H1 (cell line): ENCODE results near the gene PPM1F. TPM values are rescaled to one million over a fixed set of nuclear protein-coding genes. Genes with fewer than 3 reads are reported as not detected.
A peak's percentile ranks its signal among the peaks of the same experiment; 100 is the strongest.

ENCODE experiments used
- CTCF ChIA-PET: fragments of 300-600 bp; sonication (Branson Sonifier 250); formaldehyde crosslinking; loops from one replicate; lab custom pipeline; 2021; ENCODE audit not compliant: partially characterized antibody; lab: Charles Lee
- POLR2A ChIA-PET: fragments of 300-600 bp; sonication (Branson Sonifier 250); formaldehyde crosslinking; loops from one replicate; lab custom pipeline; 2021; ENCODE audit warnings: inconsistent platforms; ENCODE audit not compliant: partially characterized antibody; lab: Charles Lee
- DNase-seq, 2 experiments: peaks; one replicate each; pipeline versions ENCODE4 v3.0.0 to v3.0.0-alpha.2; 2010 to 2022; ENCODE audit warnings: low spot score in 2 of 2, low read depth in 1 of 2, mixed read lengths in 1 of 2
- FAIRE-seq: peaks from 2 replicates; lab custom pipeline; 2011; peaks lifted over from hg19 to GRCh38; lab: Jason Lieb, UNC
- H2AFZ ChIP-seq: 2 replicates; pipeline ENCODE4 v1.8.1; 2012; ENCODE audit warnings: low read length, inconsistent platforms
- H2AK5ac ChIP-seq: 2 replicates; pipeline ENCODE4 v1.6.1; 2013; ENCODE audit warnings: low read depth, low read length
- H2BK120ac ChIP-seq: replicated peaks from 2 replicates; pipeline ENCODE3; 2013; ENCODE audit warnings: low read depth, low read length, inconsistent platforms
- H2BK12ac ChIP-seq: 2 replicates; pipeline ENCODE4 v1.6.1; 2013; ENCODE audit warnings: low read depth, low read length
- H2BK15ac ChIP-seq: 2 replicates; pipeline ENCODE4 v1.6.1; 2013; ENCODE audit warnings: low read length
- H2BK20ac ChIP-seq: 2 replicates; pipeline ENCODE4 v1.6.1; 2013; ENCODE audit warnings: low read length
- H2BK5ac ChIP-seq: 2 replicates; pipeline ENCODE4 v1.6.1; 2013; ENCODE audit warnings: low read depth, low read length
- H3K14ac ChIP-seq: 2 replicates; pipeline ENCODE4 v1.6.1; 2013; ENCODE audit warnings: inconsistent platforms; ENCODE audit not compliant: insufficient read length
- H3K18ac ChIP-seq: 2 replicates; pipeline ENCODE4 v1.6.1; 2013; ENCODE audit warnings: low read length; ENCODE audit errors: extremely low read depth
- H3K23ac ChIP-seq: 2 replicates; pipeline ENCODE4 v1.6.1; 2013; ENCODE audit warnings: inconsistent platforms; ENCODE audit not compliant: insufficient read length
- H3K23me2 ChIP-seq: 2 replicates; pipeline ENCODE4 v1.6.1; 2013; ENCODE audit warnings: low read depth, low read length
- H3K27ac ChIP-seq: 2 replicates; pipeline ENCODE4 v1.6.1; 2011; ENCODE audit warnings: low read depth, low read length, inconsistent platforms
- H3K27me3 ChIP-seq, 4 experiments: replicated peaks in 1 of 4; 1 replicate in 1 of 4; 2 replicates in 3 of 4; pipeline versions ENCODE4 v1.6.1 to v1.8.1; 2011 to 2013; ENCODE audit warnings: low read length in 3 of 4, mild to moderate bottlenecking in 3 of 4, inconsistent platforms in 2 of 4, mixed read lengths in 2 of 4, moderate library complexity in 1 of 4; ENCODE audit not compliant: control insufficient read depth in 3 of 4, insufficient read depth in 3 of 4; ENCODE audit errors: extremely low read depth in 1 of 4
- H3K36me3 ChIP-seq, 4 experiments: 2 replicates each; pipeline versions ENCODE4 v1.6.1 to v1.8.1; 2011 to 2013; ENCODE audit warnings: mild to moderate bottlenecking in 4 of 4, low read length in 3 of 4, moderate library complexity in 2 of 4, control low read depth in 1 of 4, inconsistent platforms in 1 of 4; ENCODE audit not compliant: insufficient read depth in 4 of 4, control insufficient read depth in 2 of 4
- H3K4ac ChIP-seq: replicated peaks from 2 replicates; pipeline ENCODE3; 2013; ENCODE audit warnings: low read length, low read depth, mixed read lengths, inconsistent platforms; ENCODE audit not compliant: insufficient read length
- H3K4me1 ChIP-seq, 4 experiments: replicated peaks in 1 of 4; 1 replicate in 1 of 4; 2 replicates in 3 of 4; pipeline versions ENCODE4 v1.6.1 to v1.8.1; 2011 to 2013; ENCODE audit warnings: low read length in 3 of 4, inconsistent platforms in 2 of 4, mixed read lengths in 1 of 4; ENCODE audit not compliant: insufficient read depth in 4 of 4, control insufficient read depth in 3 of 4
- H3K4me2 ChIP-seq, 2 experiments: 2 replicates each; pipeline versions ENCODE4 v1.6.1 to v1.8.1; 2011 to 2013; ENCODE audit warnings: low read depth in 2 of 2, low read length in 2 of 2, control low read depth in 1 of 2, inconsistent platforms in 1 of 2, mild to moderate bottlenecking in 1 of 2; ENCODE audit not compliant: insufficient read depth in 1 of 2
- H3K4me3 ChIP-seq, 4 experiments: fragments of 200-600, 300-600 bp in 1 of 4; sonication (generic), shearing (Covaris generic), sonication (Bioruptor Twin) in 1 of 4; 2 replicates each; pipeline versions ENCODE4 v1.5.1 to v1.8.1; 2011 to 2016; ENCODE audit warnings: low read length in 4 of 4, low read depth in 3 of 4, control low read depth in 2 of 4, inconsistent platforms in 2 of 4, mild to moderate bottlenecking in 2 of 4, mixed read lengths in 1 of 4, moderate library complexity in 1 of 4; ENCODE audit not compliant: insufficient read depth in 2 of 4; ENCODE audit errors: extremely low read depth in 1 of 4
- H3K56ac ChIP-seq: replicated peaks from 2 replicates; pipeline ENCODE3; 2013; ENCODE audit warnings: low read depth, mild to moderate bottlenecking, mixed read lengths, low read length, inconsistent platforms; ENCODE audit not compliant: insufficient read length
- H3K79me1 ChIP-seq: 2 replicates; pipeline ENCODE4 v1.6.1; 2013; ENCODE audit warnings: low read depth, low read length, control low read depth
- H3K79me2 ChIP-seq, 2 experiments: 2 replicates each; pipeline versions ENCODE4 v1.6.1 to v1.8.1; 2012 to 2013; ENCODE audit warnings: low read length in 2 of 2, mild to moderate bottlenecking in 2 of 2, inconsistent platforms in 1 of 2; ENCODE audit not compliant: insufficient read depth in 2 of 2, control insufficient read depth in 1 of 2
- H3K9ac ChIP-seq, 4 experiments: replicated peaks in 1 of 4; 1 replicate in 1 of 4; 2 replicates in 3 of 4; pipeline versions ENCODE4 v1.6.1 to v1.8.1; 2011 to 2013; ENCODE audit warnings: low read depth in 3 of 4, low read length in 3 of 4, control low read depth in 2 of 4, mild to moderate bottlenecking in 2 of 4, moderate library complexity in 2 of 4, inconsistent platforms in 1 of 4; ENCODE audit errors: extremely low read depth in 1 of 4
- H3K9me3 ChIP-seq, 2 experiments: 2 replicates each; pipeline versions ENCODE4 v1.6.1 to v1.8.1; 2012 to 2013; ENCODE audit warnings: mild to moderate bottlenecking in 2 of 2, moderate library complexity in 2 of 2, control low read depth in 1 of 2, inconsistent platforms in 1 of 2, low read depth in 1 of 2, low read length in 1 of 2, mixed read lengths in 1 of 2; ENCODE audit not compliant: insufficient read depth in 2 of 2
- H4K20me1 ChIP-seq, 2 experiments: replicated peaks in 1 of 2; 2 replicates each; pipeline versions ENCODE3 to v1.8.1; 2011 to 2013; ENCODE audit warnings: inconsistent platforms in 2 of 2, low read length in 2 of 2, mild to moderate bottlenecking in 1 of 2; ENCODE audit not compliant: insufficient read depth in 2 of 2, control insufficient read depth in 1 of 2
- H4K5ac ChIP-seq: 2 replicates; pipeline ENCODE4 v1.6.1; 2013; ENCODE audit warnings: low read length, low read depth, mixed read lengths, inconsistent platforms; ENCODE audit not compliant: insufficient read length
- H4K8ac ChIP-seq: 2 replicates; pipeline ENCODE4 v1.8.0; 2013; ENCODE audit warnings: mild to moderate bottlenecking, moderate library complexity, low read length, inconsistent platforms; ENCODE audit not compliant: insufficient read depth; ENCODE audit errors: extremely low read depth
- H4K91ac ChIP-seq: replicated peaks from 2 replicates; pipeline ENCODE3; 2013; ENCODE audit warnings: low read length, mixed read lengths, inconsistent platforms; ENCODE audit not compliant: insufficient read length
- ATF3 ChIP-seq: IDR thresholded peaks from 2 replicates; pipeline ENCODE4 v1.6.1; 2011; ENCODE audit warnings: low read depth, mild to moderate bottlenecking, low read length; ENCODE audit not compliant: insufficient read depth
- BCL11A ChIP-seq, 2 experiments: IDR thresholded peaks; one replicate each; pipeline ENCODE4 v1.6.1; 2011; ENCODE audit warnings: low read depth in 2 of 2, low read length in 2 of 2, mild to moderate bottlenecking in 2 of 2
- CEBPB ChIP-seq: IDR thresholded peaks from 2 replicates; pipeline ENCODE4 v1.6.1; 2012; ENCODE audit warnings: low read depth, low read length
- CTBP2 ChIP-seq: IDR thresholded peaks from 2 replicates; pipeline ENCODE4 v1.7.0; 2011; ENCODE audit warnings: borderline replicate concordance, mild to moderate bottlenecking, moderate library complexity, mixed read lengths, low read length; ENCODE audit not compliant: insufficient read depth, insufficient read length
- EGR1 ChIP-seq: IDR thresholded peaks from 2 replicates; pipeline ENCODE4 v1.6.1; 2011; ENCODE audit warnings: low read depth, low read length, borderline replicate concordance
- EZH2 ChIP-seq: fragments of 200-600 bp; sonication (generic); IDR thresholded peaks from 2 replicates; pipeline ENCODE4 v1.7.1; 2012; ENCODE audit warnings: low read depth, mild to moderate bottlenecking, moderate library complexity, low read length, inconsistent platforms; ENCODE audit not compliant: severe bottlenecking
- FOSL1 ChIP-seq: IDR thresholded peaks from 2 replicates; pipeline ENCODE4 v1.6.1; 2011; ENCODE audit warnings: mild to moderate bottlenecking, low read depth, low read length, moderate library complexity; ENCODE audit not compliant: insufficient read depth
- GABPA ChIP-seq: IDR thresholded peaks from 2 replicates; pipeline ENCODE4 v1.6.1; 2011; ENCODE audit warnings: mild to moderate bottlenecking, low read length, moderate library complexity, borderline replicate concordance; ENCODE audit not compliant: insufficient read depth
- POLR2AphosphoS5 ChIP-seq: IDR thresholded peaks from 2 replicates; pipeline ENCODE4 v1.6.1; 2011; ENCODE audit warnings: low read depth, low read length
- SIN3A ChIP-seq, 2 experiments: IDR thresholded peaks in 1 of 2; conservative IDR thresholded peaks in 1 of 2; 2 replicates each; pipeline ENCODE4 v1.6.1; 2011 to 2012; ENCODE audit warnings: low read length in 2 of 2, improper control_type of control experiment in 1 of 2, low read depth in 1 of 2, mild to moderate bottlenecking in 1 of 2
- SRF ChIP-seq: IDR thresholded peaks from 2 replicates; pipeline ENCODE4 v1.6.1; 2011; ENCODE audit warnings: mild to moderate bottlenecking, low read depth, low read length, moderate library complexity
- SUZ12 ChIP-seq: fragments of 200-600 bp; sonication (generic); IDR thresholded peaks from 2 replicates; pipeline ENCODE4 v1.6.1; 2012; ENCODE audit warnings: mild to moderate bottlenecking, inconsistent platforms, low read length, moderate library complexity, mixed read lengths
- WGBS, 2 experiments: shearing (Covaris generic) in 1 of 2; methylation state at CpG; one replicate each; pipeline versions ENCODE4 v1.1.6 to v1.1.7; 2013 to 2015; ENCODE audit warnings: low lambda C conversion rate in 2 of 2, mixed read lengths in 2 of 2, inconsistent platforms in 1 of 2, low coverage in 1 of 2, missing lambda C conversion rate in 1 of 2; ENCODE audit not compliant: insufficient replicate concordance in 2 of 2, insufficient coverage in 1 of 2, insufficient read length in 1 of 2; ENCODE audit errors: extremely low coverage in 1 of 2, missing lambda C conversion rate in 1 of 2; 5-methylcytosine and 5-hydroxymethylcytosine counted together
- polyA plus RNA-seq, 7 experiments: library from polyadenylated mRNA; depleted of rRNA in 3 of 7; stranded (reverse) in 5 of 7; unstranded in 2 of 7; fragments of >200 nt in 5 of 7; fragments of 200-250 nt in 2 of 7; gene quantifications; 1 replicate in 5 of 7; 2 replicates in 1 of 7; 4 replicates in 1 of 7; pipeline versions ENCODE4 v1.2.1 to v1.2.3, GENCODE V29; 2011 to 2013; ENCODE audit warnings: missing spikeins in 2 of 7, mixed read lengths in 2 of 7
- total RNA-seq: library from RNA; stranded (reverse); fragmentation: NEBNext Ultra II Directional; extraction: Animal tissue kit (Norgen Biotek cat#: 25700); gene quantifications from 2 replicates; pipeline ENCODE4 v1.2.1, GENCODE V29; 2021

PPM1F gene
- total and polyA plus RNA-seq, 2 of the 8 experiments (the other 6 are each of a cell fraction or from before 2014, with no cell fraction given): 12.4 to 22.8 TPM

DNA sequence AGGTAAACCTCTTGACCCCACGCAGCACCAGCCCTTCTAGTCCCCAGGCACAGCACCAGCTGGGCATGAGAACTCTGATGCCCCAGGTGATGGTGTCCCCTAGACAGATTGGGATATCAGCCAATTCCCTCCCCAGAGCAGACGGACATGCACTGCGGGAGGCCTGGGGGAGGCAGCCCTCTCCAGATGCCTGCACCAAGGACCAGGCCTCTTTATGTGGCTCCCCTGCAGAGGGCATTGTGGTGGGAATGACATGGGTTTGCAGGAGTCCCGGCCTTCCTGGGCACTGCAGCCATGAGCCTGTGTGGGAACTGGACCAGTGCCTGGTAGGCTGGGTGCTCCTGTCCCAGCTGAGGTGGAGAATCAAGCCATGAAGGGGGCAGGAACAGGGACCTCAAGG, 25.9 kb downstream of the PPM1F start:
- Histone ChIP-seq H3K4me2 (no peak overlapping the region), H3K9me3 (no peaks in the 10 kb centered on the region), H4K91ac (peak overlapping the region; percentile 83), H3K27ac (0 out of 2 replicates have a peak overlapping the region, but pooled peaks have one; percentile 30), H3K14ac (no peak overlapping the region), H2BK120ac (no peak overlapping the region), H3K23ac (no peak overlapping the region), H3K4me1 (peaks cover 0 to 36% (median 26%) of the 10 kb centered on the region in 4 experiments; a peak in 6 of 7 replicates), H3K9ac (no peak overlapping the region), H3K56ac (no peak overlapping the region), H2BK20ac (peak overlapping the region; percentile 86), H2AK5ac (peak overlapping the region; percentile 90; the same call in 1 of the 2 replicates), H3K4me3 (no peak overlapping the region), H3K4ac (no peak overlapping the region), H3K79me1 (no peaks in the 10 kb centered on the region), H3K36me3 (0 out of 8 replicates have a peak, but pooled peaks cover 0 to 3% (median 0%) of the 10 kb centered on the region in 4 experiments), H4K5ac (no peak overlapping the region), H4K8ac (0 out of 2 replicates have a peak overlapping the region, but pooled peaks have one; percentile 43), H3K18ac (peak overlapping the region; percentile 90), H2BK12ac (peak overlapping the region; percentile 77; the same call in 1 of the 2 replicates), H2AFZ (no peak overlapping the region), H3K79me2 (no peaks in the 10 kb centered on the region), H3K27me3 (no peaks in the 10 kb centered on the region), H2BK15ac (0 out of 2 replicates have a peak overlapping the region, but pooled peaks have one; percentile 83), H4K20me1 (no peaks in the 10 kb centered on the region), H3K23me2 (no peaks in the 10 kb centered on the region), H2BK5ac (peak overlapping the region; percentile 71; the same call in 1 of the 2 replicates)
- WGBS, 2 experiments: 92% methylated on average over 4 of the region's 4 CpGs; no CpG with 5 or more reads in 1 of the 2 experiments
- no peak for FAIRE-seq
- no peak for DNase-seq
- POLR2A ChIA-PET: interaction anchor here (0.6 to 1.6 kb wide), 2 partner anchors 10 to 70 kb away, joined by 3 to 8 read pairs; no protein-coding TSS in a partner anchor
- CTCF ChIA-PET: interaction anchor here (1.1 to 1.7 kb wide), 3 partner anchors 11 to 273 kb away, joined by 3 to 13 read pairs (median 3); no protein-coding TSS in a partner anchor
- no peak for TF ChIP-seq SRF
- TF ChIP-seq FOSL1: no peak
- TF ChIP-seq SIN3A (conservative IDR thresholded peaks at IDR 0.05 in 1 of 2, IDR thresholded peaks at IDR 0.05 in 1 of 2; ENCODE audit: low read depth in 1 of 2, low read length in 2 of 2): no peak
- no peak for TF ChIP-seq POLR2AphosphoS5
- TF ChIP-seq CTBP2: no peak
- TF ChIP-seq CEBPB: no peak
- no peak for TF ChIP-seq ATF3
- no peak for TF ChIP-seq SUZ12
- TF ChIP-seq BCL11A (IDR thresholded peaks at IDR 0.05; ENCODE audit: low read depth in 2 of 2, low read length in 2 of 2): no peak
- no peak for TF ChIP-seq GABPA
- TF ChIP-seq EZH2: no peak
- TF ChIP-seq EGR1: no peak
